ENCODE results near the gene CELSR3.

CELSR3 gene

GRCh38 chr3:48687220-48687678 lies 24.6 kb upstream of the CELSR3 start:
- H3K27ac ChIP-seq, result no peak overlapping the region
- no peaks in the 10 kb centered on the region for H3K9me3 ChIP-seq
- H3K4me1 ChIP-seq (ENCODE audit: control insufficient read depth in 1 of 2, insufficient read depth in 1 of 2, low read depth in 1 of 2, low read length in 1 of 2), result peaks cover 14 to 20% of the 10 kb centered on the region in 2 experiments
- no peak for TF ChIP-seq CTCF (IDR thresholded peaks at IDR 0.05)
- peaks cover 51% of the 10 kb centered on the region for H3K36me3 ChIP-seq
- H3K27me3 ChIP-seq, result no peaks in the 10 kb centered on the region
- no peak overlapping the region for H3K4me3 ChIP-seq (ENCODE audit: low read depth in 1 of 2, low read length in 1 of 2)

DNA sequence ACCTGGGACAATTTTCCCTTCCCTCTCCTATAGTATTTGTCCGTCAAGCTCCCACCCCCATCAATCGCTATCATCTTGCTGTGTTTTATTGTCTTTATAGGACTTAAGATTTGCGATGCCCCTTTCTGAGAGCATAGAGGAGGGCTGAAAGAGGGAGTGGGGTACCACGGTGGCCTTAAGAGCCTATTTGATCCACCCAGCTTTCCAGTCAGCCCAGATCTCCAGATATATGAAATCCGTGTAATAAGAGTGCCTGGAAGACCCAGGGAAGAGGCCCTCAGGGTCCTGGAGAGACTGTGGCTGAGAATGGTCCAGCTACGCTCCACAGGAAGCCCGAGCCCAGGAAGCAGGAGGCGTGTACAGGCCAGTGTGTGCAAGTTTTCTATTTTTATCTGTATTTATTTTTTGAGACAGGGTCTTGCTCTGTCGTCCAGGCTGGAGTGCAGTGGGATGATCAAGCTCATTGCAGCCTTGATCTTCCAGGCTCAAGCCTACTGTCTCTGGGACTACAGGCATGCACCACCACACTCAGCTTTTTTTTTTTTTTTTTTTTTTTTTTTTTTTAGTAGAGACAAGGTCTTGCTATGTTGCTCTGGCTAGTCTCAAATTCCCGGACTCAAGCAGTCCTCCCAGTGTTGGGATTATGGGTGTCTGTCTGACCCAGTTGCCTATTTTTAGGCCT lies 24.0 kb upstream of the CELSR3 start:
- Histone ChIP-seq H3K27me3 (no peaks in the 10 kb centered on the region), H3K9me3 (no peaks in the 10 kb centered on the region), H3K27ac (no peak overlapping the region), H3K4me3 (ENCODE audit: low read depth in 1 of 2, low read length in 1 of 2) (peak overlapping the region; percentile 69 to 98), H3K4me1 (ENCODE audit: control insufficient read depth in 1 of 2, insufficient read depth in 1 of 2, low read depth in 1 of 2, low read length in 1 of 2) (peaks cover 14 to 20% of the 10 kb centered on the region in 2 experiments), H3K36me3 (peaks cover 51% of the 10 kb centered on the region)
- no peak for TF ChIP-seq CTCF (IDR thresholded peaks at IDR 0.05)

DNA sequence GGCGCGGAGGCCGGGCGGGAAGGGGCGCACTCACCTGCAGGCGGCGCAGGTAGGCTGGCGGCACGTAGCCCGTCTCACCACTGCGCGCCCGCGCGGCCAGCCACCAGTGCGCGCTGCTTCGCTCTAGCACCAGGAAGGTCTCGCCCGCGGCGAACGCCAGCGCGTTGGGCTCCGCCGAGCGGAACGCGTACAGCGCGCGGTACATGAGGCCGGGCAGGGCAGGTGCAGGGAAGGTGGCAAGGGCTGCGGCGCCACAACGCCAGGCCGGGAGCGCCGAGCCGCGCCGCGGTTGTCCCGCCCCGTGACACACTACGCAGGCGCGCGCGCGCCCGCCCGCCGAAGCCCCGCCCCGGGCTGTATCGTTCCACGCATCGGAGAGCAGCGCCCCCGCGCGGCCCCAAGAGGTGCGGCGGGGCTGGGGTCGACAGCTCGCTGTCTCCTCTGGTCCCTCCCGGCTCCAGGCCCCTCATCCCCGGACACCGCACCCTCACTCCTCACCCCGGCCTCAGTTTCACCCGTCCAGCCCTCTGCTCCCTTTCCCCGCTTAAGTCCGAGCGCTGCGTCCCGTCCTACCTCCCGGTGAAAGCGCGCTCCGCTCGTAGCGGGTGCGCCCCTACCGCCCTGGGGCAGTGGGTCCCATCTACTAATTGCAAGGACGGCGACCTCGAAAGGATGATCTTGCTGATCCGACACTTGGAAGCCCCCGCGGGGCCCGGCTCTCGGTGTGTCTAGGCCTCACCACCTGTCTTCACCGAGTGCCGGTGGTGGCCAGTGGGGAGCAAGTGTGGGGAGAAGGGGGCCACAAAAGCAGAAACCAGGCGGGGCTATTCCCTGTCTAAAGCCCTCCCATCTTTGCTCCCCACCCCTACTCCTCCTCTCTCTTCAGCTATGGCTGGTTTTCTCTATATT lies 23.2 kb upstream of the CELSR3 start, which contains the start of gene NCKIPSD:
Gene NCKIPSD, minus strand, starts transcription at position 313 of the 909 bp plus-strand sequence. Its CDS starts 108 bp downstream, at position 205.
- peak within 1 kb of the TSS; percentile 75 for H3K27ac ChIP-seq
- TF ChIP-seq CTCF (IDR thresholded peaks at IDR 0.05), result peak; percentile 96
- no peaks in the 10 kb centered on the region for H3K27me3 ChIP-seq
- H3K4me3 ChIP-seq (ENCODE audit: low read depth in 1 of 2, low read length in 1 of 2), result peak within 1 kb of the TSS; percentile 69 to 98
- peaks cover 14 to 20% of the 10 kb centered on the region in 2 experiments for H3K4me1 ChIP-seq (ENCODE audit: control insufficient read depth in 1 of 2, insufficient read depth in 1 of 2, low read depth in 1 of 2, low read length in 1 of 2)
- H3K9me3 ChIP-seq, result no peaks in the 10 kb centered on the region
- peaks cover 51% of the 10 kb centered on the region for H3K36me3 ChIP-seq

DNA sequence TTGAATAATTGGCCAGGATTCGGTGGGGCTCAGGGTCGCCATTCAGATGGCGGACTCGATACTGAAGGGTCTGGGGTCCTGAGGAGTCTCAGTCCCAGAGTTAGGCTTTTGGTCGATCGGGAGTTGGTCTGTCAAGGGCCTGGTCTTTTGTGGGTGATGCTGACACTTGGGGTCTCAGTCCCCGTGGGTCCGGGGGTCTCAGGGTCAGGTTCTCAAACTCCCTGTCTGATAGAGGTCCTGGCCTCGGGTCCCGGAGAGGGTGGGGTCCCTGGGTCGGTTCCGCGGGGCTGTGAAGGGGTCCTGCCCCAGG lies 22.6 kb upstream of the CELSR3 start:
- no peak for TF ChIP-seq CTCF (IDR thresholded peaks at IDR 0.05)
- no peaks in the 10 kb centered on the region for H3K27me3 ChIP-seq
- H3K9me3 ChIP-seq, result no peaks in the 10 kb centered on the region
- peak overlapping the region; percentile 75 for H3K27ac ChIP-seq
- H3K36me3 ChIP-seq, result peaks cover 53% of the 10 kb centered on the region
- H3K4me1 ChIP-seq (ENCODE audit: control insufficient read depth in 1 of 2, insufficient read depth in 1 of 2, low read depth in 1 of 2, low read length in 1 of 2), result peaks cover 14 to 20% of the 10 kb centered on the region in 2 experiments
- peak overlapping the region; percentile 69 to 98 for H3K4me3 ChIP-seq (ENCODE audit: low read depth in 1 of 2, low read length in 1 of 2)

GRCh38 chr3:48684480-48685143 lies 21.9 kb upstream of the CELSR3 start:
- H3K4me3 ChIP-seq (ENCODE audit: low read depth in 1 of 2, low read length in 1 of 2), result no peak overlapping the region
- H3K36me3 ChIP-seq, result peaks cover 52% of the 10 kb centered on the region
- TF ChIP-seq CTCF (IDR thresholded peaks at IDR 0.05), result no peak
- H3K9me3 ChIP-seq, result no peaks in the 10 kb centered on the region
- H3K4me1 ChIP-seq (ENCODE audit: control insufficient read depth in 1 of 2, insufficient read depth in 1 of 2, low read depth in 1 of 2, low read length in 1 of 2), result peaks cover 14 to 20% of the 10 kb centered on the region in 2 experiments
- no peak overlapping the region for H3K27ac ChIP-seq
- no peaks in the 10 kb centered on the region for H3K27me3 ChIP-seq
